Omental fat pad (tissue), 4 donors: ENCODE data around the gene PRPF40B. TPM values are rescaled to one million over a fixed set of nuclear protein-coding genes. Genes with fewer than 3 reads are reported as not detected.
A peak's percentile ranks its signal among the peaks of the same experiment; 100 is the strongest.

Source experiments
- ATAC-seq: fragments of 150-250 bp; one replicate; pipeline ENCODE4 v1.9.1; 2016; ENCODE audit warnings: mild to moderate bottlenecking, moderate library complexity; ENCODE audit not compliant: low FRiP score
- DNase-seq: peaks from one replicate; pipeline ENCODE4 v3.0.0-alpha.2; 2019; ENCODE audit warnings: low spot score
- total RNA-seq, 4 donors: library from RNA; depleted of rRNA; stranded (reverse); fragments of >200 nt; gene quantifications; one replicate each; pipeline ENCODE4 v1.1.0, GENCODE V29; 2016
- TF ChIP-seq, protein P1 (sequence below), 3 donors: fragments of 450-650 bp; IDR thresholded peaks; one replicate each; pipeline ENCODE4 v1.5.1; 2016 to 2017; ENCODE audit warnings: antibody characterized with exemption in 3 of 3, mild to moderate bottlenecking in 3 of 3, moderate library complexity in 2 of 3

PRPF40B gene
- total RNA-seq, 4 donors from 2014 or later = 7.0 to 19.4 (median 9.4) TPM

DNA sequence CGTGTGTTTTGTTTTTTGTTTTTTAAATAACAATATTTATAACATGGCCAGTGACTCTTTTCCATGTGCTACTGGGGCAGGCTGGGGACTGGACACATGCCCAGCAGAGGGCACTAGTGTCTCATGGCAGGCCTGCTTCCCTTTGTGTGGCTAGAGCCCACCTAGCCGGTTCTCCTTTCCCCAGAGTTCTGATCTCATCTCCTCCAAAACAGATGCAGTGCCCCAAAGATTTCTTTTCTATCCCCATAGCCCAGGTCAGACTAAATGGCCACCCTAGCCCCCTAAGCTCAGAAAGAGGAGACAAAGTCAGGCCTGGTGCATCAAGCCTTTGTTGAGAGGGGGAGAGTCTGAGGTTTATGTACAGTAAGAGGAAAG is 21.2 kb downstream of the PRPF40B start:
- peak; percentile 66 for DNase-seq
- ATAC-seq = no peak
- TF ChIP-seq, protein P1, sequence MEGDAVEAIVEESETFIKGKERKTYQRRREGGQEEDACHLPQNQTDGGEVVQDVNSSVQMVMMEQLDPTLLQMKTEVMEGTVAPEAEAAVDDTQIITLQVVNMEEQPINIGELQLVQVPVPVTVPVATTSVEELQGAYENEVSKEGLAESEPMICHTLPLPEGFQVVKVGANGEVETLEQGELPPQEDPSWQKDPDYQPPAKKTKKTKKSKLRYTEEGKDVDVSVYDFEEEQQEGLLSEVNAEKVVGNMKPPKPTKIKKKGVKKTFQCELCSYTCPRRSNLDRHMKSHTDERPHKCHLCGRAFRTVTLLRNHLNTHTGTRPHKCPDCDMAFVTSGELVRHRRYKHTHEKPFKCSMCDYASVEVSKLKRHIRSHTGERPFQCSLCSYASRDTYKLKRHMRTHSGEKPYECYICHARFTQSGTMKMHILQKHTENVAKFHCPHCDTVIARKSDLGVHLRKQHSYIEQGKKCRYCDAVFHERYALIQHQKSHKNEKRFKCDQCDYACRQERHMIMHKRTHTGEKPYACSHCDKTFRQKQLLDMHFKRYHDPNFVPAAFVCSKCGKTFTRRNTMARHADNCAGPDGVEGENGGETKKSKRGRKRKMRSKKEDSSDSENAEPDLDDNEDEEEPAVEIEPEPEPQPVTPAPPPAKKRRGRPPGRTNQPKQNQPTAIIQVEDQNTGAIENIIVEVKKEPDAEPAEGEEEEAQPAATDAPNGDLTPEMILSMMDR (IDR thresholded peaks at IDR 0.05) = peak in 1 of 3 donors; percentile 83

DNA sequence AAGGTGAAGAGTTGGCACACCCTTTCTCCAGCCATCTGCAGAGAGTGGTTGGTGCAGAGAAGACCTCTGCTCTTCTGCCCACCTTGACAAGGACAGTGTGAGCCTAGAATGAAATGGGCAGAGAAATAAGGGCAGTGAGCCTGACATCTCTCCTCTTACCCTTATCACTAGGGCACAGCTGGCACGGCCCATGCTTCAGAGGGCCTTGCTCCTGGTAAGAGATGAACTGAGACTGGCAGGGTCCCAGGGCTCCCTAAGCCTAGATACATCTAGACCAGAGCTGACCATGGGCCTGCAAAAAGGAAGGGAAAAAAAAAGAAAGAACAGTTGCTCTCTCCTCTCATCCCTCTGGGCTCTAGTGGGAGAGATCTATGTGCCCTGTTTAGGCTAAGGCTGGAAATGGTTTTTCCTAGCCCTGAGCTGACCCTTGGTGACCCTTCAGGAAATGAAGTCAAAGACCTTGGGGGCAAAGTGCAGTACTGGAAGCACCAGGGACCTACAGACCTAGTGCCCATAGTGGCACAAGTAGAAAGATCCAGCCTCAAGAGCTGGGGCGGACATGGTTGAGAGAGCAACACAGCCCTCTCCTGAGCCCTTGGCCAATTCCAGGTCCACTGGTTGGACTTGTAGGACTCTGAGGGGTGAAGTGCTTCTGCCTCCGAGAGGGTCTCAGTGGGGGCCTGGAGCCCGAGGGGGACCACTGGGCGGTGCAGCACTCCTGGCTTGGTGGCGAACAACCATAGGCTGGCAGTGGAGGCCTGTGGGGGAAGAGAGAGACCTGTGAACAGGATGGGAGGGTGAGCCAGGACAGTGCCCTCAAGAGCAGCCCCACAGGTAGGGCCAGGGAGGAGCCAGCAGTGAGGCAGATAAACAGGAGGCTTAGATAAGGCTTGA is 22.0 kb downstream of the PRPF40B start:
- DNase-seq = no peak
- ATAC-seq = no peak
- TF ChIP-seq, protein P1 (IDR thresholded peaks at IDR 0.05) = no peak

DNA sequence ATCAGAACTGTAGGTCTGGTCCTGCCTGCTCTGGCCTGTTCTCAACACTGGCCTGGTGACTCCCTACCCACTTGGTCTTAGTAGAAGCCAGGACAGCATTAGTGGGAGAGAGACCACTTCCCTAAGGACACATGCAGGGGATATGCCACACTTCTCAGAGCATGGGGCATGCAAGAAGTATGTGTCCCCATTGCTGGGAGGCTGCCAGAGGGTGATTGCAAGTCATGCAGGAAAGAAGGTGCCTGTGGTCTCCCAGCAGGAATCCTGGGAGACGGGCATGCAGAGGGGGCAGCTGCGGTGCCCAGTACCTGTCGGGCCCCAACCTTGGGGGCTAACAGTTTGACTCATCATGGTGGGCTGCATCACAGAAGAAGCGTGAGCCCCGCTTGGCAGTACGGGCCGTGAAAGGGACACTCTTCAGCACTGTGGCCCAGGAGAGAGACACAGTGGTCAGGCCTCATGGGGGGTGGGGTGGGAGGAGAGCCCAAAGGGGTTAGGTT is 23.0 kb downstream of the PRPF40B start:
- DNase-seq (no peak), ATAC-seq (no peak)
- TF ChIP-seq, protein P1 (IDR thresholded peaks at IDR 0.05) = no peak

DNA sequence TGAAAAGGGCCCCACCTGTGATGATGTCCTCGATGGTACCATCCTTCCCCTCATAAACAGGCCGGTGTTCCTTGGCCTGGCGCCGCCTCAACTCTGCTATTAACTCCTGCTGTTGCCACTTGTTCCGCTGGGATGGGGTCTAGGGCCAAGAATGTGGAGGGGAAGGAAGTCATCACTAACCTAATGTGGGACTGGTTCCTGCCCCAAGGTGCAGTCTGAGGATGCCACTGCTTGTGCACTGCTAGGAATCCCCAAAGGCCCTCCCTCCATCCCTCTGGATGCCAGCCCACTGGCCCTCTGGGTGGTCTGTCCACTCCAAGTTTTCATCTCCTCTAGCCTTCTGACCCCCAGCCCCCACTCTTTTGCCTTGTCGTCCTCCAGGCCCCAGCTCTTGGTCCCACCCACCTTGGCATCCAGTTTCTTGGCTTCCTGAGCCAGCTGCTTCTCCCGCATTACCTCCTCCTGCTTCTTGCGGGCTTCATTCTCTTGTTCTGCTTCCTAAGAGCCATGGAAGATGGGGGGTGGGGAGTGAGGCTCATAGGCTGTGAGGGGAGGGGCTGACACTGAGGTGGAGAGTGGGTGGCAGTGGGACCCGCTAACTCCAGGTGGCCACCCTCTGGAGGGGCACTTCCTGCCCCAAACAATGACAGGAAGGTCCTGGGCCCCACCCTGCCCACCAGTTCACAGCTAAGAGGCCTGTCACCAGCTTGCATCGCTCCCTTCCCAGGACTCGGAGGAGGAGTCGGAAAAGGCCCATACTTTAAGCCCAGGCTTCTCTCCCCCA is 23.7 kb downstream of the PRPF40B start:
- ATAC-seq (no peak), DNase-seq (no peak)
- TF ChIP-seq, protein P1 (IDR thresholded peaks at IDR 0.05) = no peak

DNA sequence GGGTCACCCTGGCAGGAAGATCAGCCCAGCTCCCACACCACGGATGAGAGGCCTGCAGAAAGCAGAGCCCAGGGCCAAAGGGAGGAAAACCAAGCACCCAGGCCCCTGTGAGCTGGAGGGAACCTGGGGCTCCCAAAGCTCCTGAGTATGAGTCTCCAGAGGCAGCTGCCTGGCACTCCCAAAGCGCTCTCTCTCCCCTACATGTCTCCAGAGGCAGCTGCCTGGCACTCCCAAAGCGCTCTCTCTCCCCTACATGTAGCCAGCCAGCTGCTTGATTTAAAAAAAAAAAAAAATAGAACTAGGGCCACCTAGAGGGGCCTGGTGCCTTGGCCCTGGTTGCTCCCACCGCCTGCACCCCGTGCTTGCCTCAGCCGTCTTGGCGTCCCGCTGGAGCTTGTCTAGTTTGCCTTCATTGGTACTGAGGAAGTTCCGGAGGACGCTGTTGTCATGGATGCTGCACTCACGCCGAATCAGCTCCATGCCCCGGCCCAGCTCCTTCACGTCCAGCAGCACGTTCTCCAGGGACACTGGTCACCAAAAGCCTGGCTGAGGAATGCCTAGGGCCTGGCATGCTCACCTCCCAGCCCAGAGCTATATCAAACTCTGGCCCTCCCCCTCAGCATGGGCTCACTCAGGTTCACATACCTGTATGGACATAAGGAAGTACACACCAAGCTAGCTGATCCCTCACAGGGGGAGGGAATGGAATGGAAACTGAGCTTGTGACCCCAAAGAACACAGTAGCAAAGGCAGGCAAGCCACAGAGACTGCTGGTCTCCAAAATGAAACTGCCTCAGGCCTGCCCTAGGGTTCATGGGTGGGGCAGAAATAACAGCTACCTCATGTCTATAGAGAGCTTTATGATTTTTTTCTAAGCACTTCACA is 24.7 kb downstream of the PRPF40B start:
- TF ChIP-seq, protein P1 (IDR thresholded peaks at IDR 0.05) = no peak
- DNase-seq (no peak), ATAC-seq (no peak)

DNA sequence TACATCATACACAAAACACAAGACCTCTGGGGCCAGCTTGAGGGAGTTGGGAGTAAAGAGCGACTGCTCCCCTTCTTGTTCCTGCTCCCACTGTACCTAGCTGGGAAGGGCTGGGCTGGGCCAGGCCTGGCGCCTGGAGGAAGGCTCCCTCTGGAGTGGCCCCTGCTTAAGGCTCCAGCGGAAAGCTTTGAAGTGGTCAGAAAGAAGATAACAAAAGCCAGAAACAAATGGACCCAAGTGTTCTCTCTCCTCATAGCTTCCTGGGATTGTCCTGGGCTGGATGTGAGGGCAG is 25.3 kb downstream of the PRPF40B start:
- TF ChIP-seq, protein P1 (IDR thresholded peaks at IDR 0.05) = no peak
- ATAC-seq = no peak
- no peak for DNase-seq
